GM12801 (cell line): ENCODE results near the gene LGR4.

Source experiments
- TF ChIP-seq, protein P1 (sequence below): IDR thresholded peaks from one replicate; pipeline ENCODE4 v1.5.1; 2011; ENCODE audit warnings: control low read depth; ENCODE audit not compliant: insufficient read length; ENCODE audit errors: extremely low read depth

LGR4 gene

GRCh38 chr11:27387362-27387761, 85.2 kb downstream of the LGR4 start:
- TF ChIP-seq, protein P1, sequence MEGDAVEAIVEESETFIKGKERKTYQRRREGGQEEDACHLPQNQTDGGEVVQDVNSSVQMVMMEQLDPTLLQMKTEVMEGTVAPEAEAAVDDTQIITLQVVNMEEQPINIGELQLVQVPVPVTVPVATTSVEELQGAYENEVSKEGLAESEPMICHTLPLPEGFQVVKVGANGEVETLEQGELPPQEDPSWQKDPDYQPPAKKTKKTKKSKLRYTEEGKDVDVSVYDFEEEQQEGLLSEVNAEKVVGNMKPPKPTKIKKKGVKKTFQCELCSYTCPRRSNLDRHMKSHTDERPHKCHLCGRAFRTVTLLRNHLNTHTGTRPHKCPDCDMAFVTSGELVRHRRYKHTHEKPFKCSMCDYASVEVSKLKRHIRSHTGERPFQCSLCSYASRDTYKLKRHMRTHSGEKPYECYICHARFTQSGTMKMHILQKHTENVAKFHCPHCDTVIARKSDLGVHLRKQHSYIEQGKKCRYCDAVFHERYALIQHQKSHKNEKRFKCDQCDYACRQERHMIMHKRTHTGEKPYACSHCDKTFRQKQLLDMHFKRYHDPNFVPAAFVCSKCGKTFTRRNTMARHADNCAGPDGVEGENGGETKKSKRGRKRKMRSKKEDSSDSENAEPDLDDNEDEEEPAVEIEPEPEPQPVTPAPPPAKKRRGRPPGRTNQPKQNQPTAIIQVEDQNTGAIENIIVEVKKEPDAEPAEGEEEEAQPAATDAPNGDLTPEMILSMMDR: no peak

DNA sequence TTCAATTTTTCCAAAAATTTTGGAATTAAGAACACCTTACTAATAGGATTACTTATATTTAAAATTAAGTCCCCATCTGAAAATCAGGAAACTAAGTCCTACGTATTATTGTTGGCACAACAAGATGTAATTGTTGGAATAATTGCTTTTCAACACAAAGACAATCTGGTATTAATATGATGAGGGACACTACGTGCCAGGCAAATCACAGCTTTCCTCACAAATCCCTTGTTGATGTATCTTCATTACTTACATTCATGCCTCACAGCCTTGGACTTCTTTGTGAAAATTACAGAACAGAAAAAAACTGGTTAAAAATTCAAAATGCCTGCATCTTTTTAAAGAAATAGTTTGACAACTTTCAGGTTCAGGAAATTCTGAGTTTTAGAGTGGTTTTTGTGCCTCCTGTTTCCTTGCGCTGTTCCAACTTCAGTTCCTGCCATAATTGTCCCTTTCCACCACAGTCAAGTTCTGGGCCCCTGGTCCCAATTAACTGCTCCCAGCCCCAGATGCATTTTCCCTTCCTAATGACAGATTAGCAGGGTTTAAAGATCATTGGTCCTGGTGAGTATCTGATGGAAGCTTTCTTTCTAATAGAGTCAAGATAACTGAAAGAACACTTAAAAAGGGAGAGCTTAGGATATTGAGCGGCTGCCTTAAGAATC, 86.3 kb downstream of the LGR4 start:
- TF ChIP-seq, protein P1: no peak

- TF ChIP-seq, protein P1: no peak
Measured at GRCh38 chr11:27385245-27385644, 87.3 kb downstream of the LGR4 start.

DNA sequence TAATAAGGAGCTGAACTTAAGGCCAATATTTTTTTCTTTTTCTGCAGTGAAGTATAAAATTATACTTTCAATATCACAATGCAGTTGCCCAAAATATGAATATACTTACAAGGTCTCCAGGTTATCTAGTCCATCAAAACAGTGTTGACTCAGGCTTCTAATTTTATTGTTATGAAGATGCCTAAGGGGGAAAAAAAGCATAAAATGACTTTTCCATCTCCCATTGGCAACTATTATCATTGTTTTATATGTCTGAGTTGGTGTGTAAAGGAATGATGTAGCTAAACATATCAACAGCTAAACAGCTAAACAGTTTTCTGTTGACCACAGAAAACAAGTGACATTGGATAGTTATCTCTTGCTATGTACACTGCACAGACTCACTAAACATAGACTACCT, 88.4 kb downstream of the LGR4 start:
- TF ChIP-seq, protein P1: no peak

DNA sequence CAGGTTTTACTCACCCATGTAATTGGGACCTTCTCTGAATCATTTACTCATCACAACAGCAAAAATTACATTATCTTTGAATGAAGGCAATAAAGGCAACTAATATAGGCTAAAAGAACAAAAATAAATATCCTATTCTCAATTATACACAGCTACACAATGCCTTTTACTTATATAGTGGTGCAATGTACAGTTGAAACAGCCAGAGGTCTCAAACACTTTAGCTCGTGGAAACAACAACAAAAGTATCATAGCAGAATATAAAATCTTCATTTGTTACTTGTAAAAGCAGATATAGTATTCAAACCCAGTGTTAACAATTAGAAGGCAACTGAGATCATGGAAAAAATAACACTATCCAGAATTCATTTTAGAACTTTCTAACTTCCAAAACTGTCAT, 88.9 kb downstream of the LGR4 start:
- TF ChIP-seq, protein P1: no peak

- TF ChIP-seq, protein P1: no peak
Measured at GRCh38 chr11:27381238-27381666, 91.3 kb downstream of the LGR4 start.

DNA sequence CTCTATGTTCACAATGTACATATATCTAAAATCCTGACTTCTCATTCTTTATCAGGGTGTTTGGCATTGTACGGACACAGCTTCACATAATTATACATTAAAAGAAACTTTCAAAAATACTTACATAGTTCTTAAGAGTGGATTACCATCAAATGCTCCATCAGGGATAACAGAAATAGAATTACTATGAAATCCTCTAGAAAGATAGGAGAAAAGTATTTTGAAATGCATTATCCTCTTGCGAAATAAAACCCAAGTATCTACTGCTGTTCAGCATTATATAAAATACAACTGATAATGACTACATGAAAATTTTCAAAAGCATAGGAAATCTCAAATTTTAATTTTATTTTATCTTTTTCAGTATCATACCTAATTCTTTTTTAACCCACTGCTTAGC, 91.8 kb downstream of the LGR4 start:
- TF ChIP-seq, protein P1: no peak
